Endothelial cell of umbilical vein (primary cell): ENCODE measurements around the gene SYCP2. TPM values are rescaled to one million over a fixed set of nuclear protein-coding genes. Genes with fewer than 3 reads are reported as not detected.

Experiments used
- BruUV-seq: library from RNA; stranded (reverse); fragments of 400-500 nt; replicated peaks from 2 replicates; lab custom pipeline; 2021; lab: Mats Ljungman, UMichigan
- CTCF ChIA-PET: fragments of 300-600, 350-600 bp; sonication (Branson Sonifier 250); formaldehyde crosslinking; loops from one replicate; lab custom pipeline; 2021; ENCODE audit warnings: antibody characterized with exemption, inconsistent platforms; lab: Charles Lee
- POLR2A ChIA-PET: fragments of 300-600, 350-600 bp; sonication (Branson Sonifier 250); formaldehyde crosslinking; loops from one replicate; lab custom pipeline; 2021; ENCODE audit warnings: antibody characterized with exemption, inconsistent platforms; lab: Charles Lee
- DNase-seq: peaks from one replicate; pipeline ENCODE4 v3.0.0-alpha.2; 2011; ENCODE audit warnings: low read depth, low spot score
- FAIRE-seq: peaks from 2 replicates; lab custom pipeline; 2011; peaks lifted over from hg19 to GRCh38; lab: Jason Lieb, UNC
- H2AFZ ChIP-seq: 2 replicates; pipeline ENCODE4 v1.6.0; 2012; ENCODE audit warnings: low read depth, low read length, control low read depth, inconsistent platforms
- H3K27ac ChIP-seq: 2 replicates; pipeline ENCODE4 v1.5.1; 2011; ENCODE audit warnings: low read depth, mild to moderate bottlenecking, control low read depth, low read length, moderate library complexity; ENCODE audit not compliant: insufficient read depth
- H3K27me3 ChIP-seq, 2 experiments: 2 replicates each; pipeline versions ENCODE4 v1.6.0 to v1.6.1; 2011; ENCODE audit warnings: low read length in 2 of 2, mixed read lengths in 1 of 2; ENCODE audit not compliant: control insufficient read depth in 2 of 2, insufficient read depth in 2 of 2
- H3K36me3 ChIP-seq, 2 experiments: 2 replicates in 1 of 2; 3 replicates in 1 of 2; pipeline ENCODE4 v1.5.1; 2011; ENCODE audit warnings: low read length in 2 of 2, mild to moderate bottlenecking in 1 of 2, moderate library complexity in 1 of 2; ENCODE audit not compliant: control insufficient read depth in 2 of 2, insufficient read depth in 2 of 2; ENCODE audit errors: extremely low read depth in 1 of 2
- H3K4me1 ChIP-seq: 3 replicates; pipeline ENCODE4 v1.5.1; 2011; ENCODE audit warnings: mild to moderate bottlenecking, low read length; ENCODE audit not compliant: control insufficient read depth, insufficient read depth; ENCODE audit errors: extremely low read depth
- H3K4me2 ChIP-seq: 2 replicates; pipeline ENCODE4 v1.6.1; 2011; ENCODE audit warnings: low read length, control low read depth, mixed read lengths; ENCODE audit not compliant: insufficient read depth
- H3K4me3 ChIP-seq, 3 experiments: fragments of 200-600 bp in 1 of 3; sonication (generic), shearing (Covaris generic) in 1 of 3; replicated peaks in 1 of 3; 2 replicates each; pipeline ENCODE4 v1.5.1; 2011 to 2016; ENCODE audit warnings: control low read depth in 3 of 3, low read length in 3 of 3, mild to moderate bottlenecking in 2 of 3, inconsistent platforms in 1 of 3, low read depth in 1 of 3, moderate library complexity in 1 of 3; ENCODE audit not compliant: insufficient read depth in 1 of 3
- H3K79me2 ChIP-seq: 2 replicates; pipeline ENCODE4 v1.6.0; 2012; ENCODE audit warnings: low read length, inconsistent platforms; ENCODE audit not compliant: control insufficient read depth, insufficient read depth
- H3K9ac ChIP-seq: replicated peaks from 2 replicates; pipeline ENCODE3; 2011; ENCODE audit warnings: low read length, control low read depth; ENCODE audit not compliant: insufficient read depth; ENCODE audit errors: extremely low read depth
- H3K9me1 ChIP-seq: replicated peaks from 3 replicates; pipeline ENCODE4 v1.6.0; 2011; ENCODE audit warnings: mild to moderate bottlenecking, low read length; ENCODE audit not compliant: control insufficient read depth, insufficient read depth; ENCODE audit errors: extremely low read depth
- H3K9me3 ChIP-seq: replicated peaks from 2 replicates; pipeline ENCODE4 v1.5.1; 2012; ENCODE audit warnings: low read length, inconsistent platforms; ENCODE audit not compliant: control insufficient read depth, insufficient read depth
- H4K20me1 ChIP-seq: replicated peaks from 2 replicates; pipeline ENCODE3; 2011; ENCODE audit warnings: mild to moderate bottlenecking, low read length; ENCODE audit not compliant: control insufficient read depth, insufficient read depth; ENCODE audit errors: extremely low read depth
- CTCF ChIP-seq, 2 donors: IDR thresholded peaks; 1 replicate in 1 of 2; 2 replicates in 1 of 2; pipeline ENCODE4 v1.5.1; 2011; ENCODE audit warnings: low read length in 2 of 2, mild to moderate bottlenecking in 2 of 2, moderate library complexity in 2 of 2, control low read depth in 1 of 2, inconsistent platforms in 1 of 2, low read depth in 1 of 2; ENCODE audit not compliant: insufficient read depth in 1 of 2; ENCODE audit errors: extremely low read depth in 1 of 2
- EZH2 ChIP-seq: IDR thresholded peaks from 2 replicates; pipeline ENCODE4 v1.6.1; 2012; ENCODE audit warnings: borderline replicate concordance, low read depth, mild to moderate bottlenecking, moderate library complexity, low read length, inconsistent platforms; ENCODE audit not compliant: severe bottlenecking
- FOS ChIP-seq: IDR thresholded peaks from 2 replicates; pipeline ENCODE4 v1.6.1; 2011; ENCODE audit warnings: mild to moderate bottlenecking, low read length, moderate library complexity, borderline replicate concordance; ENCODE audit not compliant: insufficient read depth
- GATA2 ChIP-seq: IDR thresholded peaks from 2 replicates; pipeline ENCODE4 v1.7.0; 2011; ENCODE audit warnings: low read depth, mild to moderate bottlenecking, moderate library complexity, mixed read lengths, low read length; ENCODE audit not compliant: insufficient read length, insufficient read depth
- JUN ChIP-seq: IDR thresholded peaks from 2 replicates; pipeline ENCODE4 v1.6.1; 2011; ENCODE audit warnings: borderline replicate concordance, low read depth; ENCODE audit not compliant: insufficient read length, insufficient read depth
- MAX ChIP-seq: IDR thresholded peaks from 2 replicates; pipeline ENCODE4 v1.6.1; 2011; ENCODE audit not compliant: insufficient read depth, insufficient read length
- MYC ChIP-seq: IDR thresholded peaks from one replicate; pipeline ENCODE4 v1.6.1; 2011; ENCODE audit warnings: mild to moderate bottlenecking, low read depth, low read length
- POLR2A ChIP-seq: IDR thresholded peaks from 2 replicates; pipeline ENCODE4 v1.6.1; 2012; ENCODE audit warnings: low read depth, mild to moderate bottlenecking, control low read depth, low read length
- POLR2AphosphoS5 ChIP-seq: IDR thresholded peaks from 2 replicates; pipeline ENCODE4 v1.6.1; 2012; ENCODE audit warnings: low read depth, mild to moderate bottlenecking, control low read depth, low read length, moderate library complexity; ENCODE audit not compliant: insufficient read depth
- dilution Hi-C: fragments of 300-500 bp; cut with MboI; formaldehyde crosslinking; loops from one replicate; pipeline ENCODE4 v1.15.0; 2019; ENCODE audit warnings: low sequenced_read_pairs; ENCODE audit not compliant: extremely low pct_ligation_motif_present
- intact Hi-C: fragments of 100-400 bp; cut with micrococcal nuclease; formaldehyde crosslinking; loops from one replicate; pipeline ENCODE4 v1.10.0; 2022
- polyA plus RNA-seq, 4 experiments: library from polyadenylated mRNA; depleted of rRNA in 3 of 4; stranded (reverse) in 3 of 4; unstranded in 1 of 4; fragments of >200 nt; gene quantifications; 2 replicates each; pipeline versions ENCODE4 v1.2.1 to v1.2.3, GENCODE V29; 2011 to 2012; ENCODE audit warnings: missing spikeins in 1 of 4
- total RNA-seq: library from RNA; stranded (reverse); gene quantifications from 2 replicates; pipeline ENCODE4 v1.2.3, GENCODE V29; 2021

Gene SYCP2
- total and polyA plus RNA-seq, 2 donors (not counting 3 experiments of a cell fraction or from before 2014, with no cell fraction given): 0.07 to 0.35 TPM

DNA sequence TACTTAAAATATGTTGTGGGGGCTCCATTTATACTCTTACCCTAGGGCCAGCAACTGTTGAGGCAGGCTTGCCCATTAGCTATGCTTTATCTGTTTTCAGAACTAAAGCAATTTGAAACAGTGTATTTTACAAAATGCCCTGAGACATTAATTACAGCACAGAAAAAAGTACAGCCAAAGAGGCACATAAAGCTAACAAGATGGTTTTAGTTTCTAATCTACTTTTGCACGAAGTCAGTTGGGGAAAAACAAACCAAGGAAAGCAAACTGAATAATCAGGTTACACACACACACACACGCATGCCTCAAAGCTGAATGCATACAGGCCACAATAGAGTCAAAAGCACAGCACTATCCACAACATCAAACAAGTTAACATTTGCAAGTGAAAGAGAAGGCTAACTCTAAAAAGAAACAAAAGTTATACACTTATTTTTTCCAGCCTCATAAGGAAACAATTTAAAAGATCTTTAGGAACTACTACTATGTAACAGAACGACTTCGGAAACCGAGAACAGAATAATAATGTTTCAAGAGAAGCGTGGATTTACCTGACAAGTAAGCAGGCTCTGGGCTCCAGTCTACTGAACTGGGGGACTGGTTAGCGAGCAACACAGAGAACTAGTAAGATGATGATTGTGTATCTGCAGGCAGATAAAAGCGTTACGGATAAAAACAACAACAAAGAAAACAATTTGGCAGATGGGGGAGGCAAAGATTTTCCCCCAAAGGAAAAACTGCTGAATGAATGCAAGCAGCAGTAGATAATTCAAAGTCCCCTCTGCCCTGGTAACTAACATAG is 1.7 kb downstream of the SYCP2 start:
- no peak for TF ChIP-seq CTCF (IDR thresholded peaks at IDR 0.05; ENCODE audit: extremely low read depth in 1 of 2, insufficient read depth in 1 of 2, low read depth in 1 of 2, low read length in 2 of 2)
- TF ChIP-seq MYC: no peak
- TF ChIP-seq POLR2AphosphoS5: no peak
- no peak for TF ChIP-seq MAX
- no peak for TF ChIP-seq FOS
- no peak for TF ChIP-seq EZH2
- TF ChIP-seq POLR2A: no peak
- TF ChIP-seq JUN: no peak
- no peak for TF ChIP-seq GATA2
- Histone ChIP-seq H3K79me2 (no peaks in the 10 kb centered on the region), H2AFZ (no peak overlapping the region), H3K4me3 (no peak overlapping the region), H3K4me2 (no peak overlapping the region), H3K9me3 (no peaks in the 10 kb centered on the region), H3K27me3 (peaks cover 5 to 10% of the 10 kb centered on the region in 2 experiments), H3K27ac (no peak overlapping the region), H3K9ac (no peak overlapping the region), H4K20me1 (no peaks in the 10 kb centered on the region), H3K4me1 (peaks cover 3% of the 10 kb centered on the region), H3K9me1 (no peaks in the 10 kb centered on the region), H3K36me3 (no peaks in the 10 kb centered on the region)
- DNase-seq (no peak), FAIRE-seq (no peak)
- no TSS peak for BruUV-seq
- dilution Hi-C loops (no loop called here), intact Hi-C loops (no loop called here)
- CTCF ChIA-PET: interaction anchor here (1.1 to 1.6 kb wide), 2 partner anchors 8 to 32 kb away, joined by 3 to 4 read pairs; partner anchors contain the start of genes FAM217B and PPP1R3D
- POLR2A ChIA-PET: no interaction called here
